A549 (cell line): ENCODE data around the gene BRF1. TPM values are rescaled to one million over a fixed set of nuclear protein-coding genes. Genes with fewer than 3 reads are reported as not detected.

Source experiments
- ATAC-seq, 2 experiments: fragments of 200-7000 bp in 1 of 2; fragments of >200 bp in 1 of 2; cut with Nextera tagmentation in 1 of 2; cut with Tn5 transposase in 1 of 2; 3 replicates each; pipeline versions ENCODE4 v1.8.0 to v1.9.1; 2018 to 2020; ENCODE audit warnings: mild to moderate bottlenecking in 1 of 2, moderate library complexity in 1 of 2
- CTCF ChIA-PET: fragments of 300-600 bp; sonication (Branson Sonifier 250); formaldehyde crosslinking; extraction: SDS; loops from one replicate; lab custom pipeline; 2021; ENCODE audit warnings: antibody characterized with exemption, inconsistent platforms; lab: Yijun Ruan, JAX
- POLR2A ChIA-PET: fragments of 350-600 bp; formaldehyde crosslinking; extraction: SDS; loops from one replicate; lab custom pipeline; 2021; ENCODE audit warnings: antibody characterized with exemption, inconsistent platforms; lab: Yijun Ruan, JAX
- DNase-seq, 2 experiments: peaks; one replicate each; pipeline versions ENCODE4 v3.0.0 to v3.0.0-alpha.2; 2011 to 2016; ENCODE audit warnings: low read depth in 1 of 2, low spot score in 1 of 2
- FAIRE-seq: peaks from 2 replicates; lab custom pipeline; 2011; peaks lifted over from hg19 to GRCh38; lab: Jason Lieb, UNC
- H3K27ac ChIP-seq, 2 experiments: fragments of >200 bp; sonication (Bioruptor Twin); formaldehyde crosslinking; 3 replicates each; pipeline ENCODE4 v1.5.1; 2016 to 2017
- H3K4me1 ChIP-seq: fragments of >200 bp; sonication (Bioruptor Twin); formaldehyde crosslinking; 3 replicates; pipeline ENCODE4 v1.6.1; 2016
- H3K4me2 ChIP-seq: fragments of >200 bp; sonication (Bioruptor Twin); formaldehyde crosslinking; 3 replicates; pipeline ENCODE4 v1.6.1; 2016
- H3K4me3 ChIP-seq: fragments of >200 bp; sonication (Bioruptor Twin); formaldehyde crosslinking; 3 replicates; pipeline ENCODE4 v1.5.1; 2016
- H3K9me3 ChIP-seq: fragments of >200 bp; sonication (Bioruptor Twin); formaldehyde crosslinking; 3 replicates; pipeline ENCODE4 v1.6.1; 2016
- CBX2 ChIP-seq: fragments of 200-600 bp; sonication (generic); IDR thresholded peaks from 2 replicates; pipeline ENCODE4 v1.6.1; 2016; ENCODE audit warnings: low read depth, mild to moderate bottlenecking, borderline replicate concordance
- CHD2 ChIP-seq: fragments of 150-350 bp; IDR thresholded peaks from 2 replicates; pipeline ENCODE4 v1.6.1; 2014; ENCODE audit warnings: low read length; ENCODE audit not compliant: partially characterized antibody
- EHMT2 ChIP-seq: fragments of 200-600 bp; sonication (generic); IDR thresholded peaks from 2 replicates; pipeline ENCODE4 v1.6.1; 2016; ENCODE audit warnings: antibody characterized with exemption, low read depth, mild to moderate bottlenecking, moderate library complexity
- EP300 ChIP-seq, 2 experiments: fragments of >200 bp; sonication (Bioruptor Twin); formaldehyde crosslinking; IDR thresholded peaks; 2 replicates in 1 of 2; 3 replicates in 1 of 2; pipeline ENCODE4 v1.6.1; 2016 to 2017
- HOXB13 ChIP-seq: fragments of 250-450 bp; sonication (Bioruptor Pico); IDR thresholded peaks from 2 replicates; pipeline ENCODE4 v1.5.0; 2020; ENCODE audit warnings: low read depth, mild to moderate bottlenecking, moderate library complexity
- JUNB ChIP-seq: fragments of >200 bp; sonication (Bioruptor Twin); formaldehyde crosslinking; IDR thresholded peaks from 2 replicates; pipeline ENCODE4 v1.6.1; 2016
- RARB ChIP-seq: fragments of 250-450 bp; sonication (Bioruptor Pico); IDR thresholded peaks from 2 replicates; pipeline ENCODE4 v1.8.0; 2021; ENCODE audit warnings: mild to moderate bottlenecking, moderate library complexity
- RCOR1 ChIP-seq: fragments of 150-350 bp; IDR thresholded peaks from 2 replicates; pipeline ENCODE4 v1.6.1; 2014; ENCODE audit warnings: antibody characterized with exemption, low read length, low read depth
- SREBF2 ChIP-seq: fragments of 450-650 bp; IDR thresholded peaks from 2 replicates; pipeline ENCODE4 v1.6.1; 2014; ENCODE audit warnings: mild to moderate bottlenecking, moderate library complexity
- TP53 ChIP-seq: fragments of 250-450 bp; sonication (Bioruptor Pico); IDR thresholded peaks from 2 replicates; pipeline ENCODE4 v1.5.0; 2021; ENCODE audit warnings: mild to moderate bottlenecking, moderate library complexity
- ZC3H11A ChIP-seq: fragments of 450-650 bp; IDR thresholded peaks from 2 replicates; pipeline ENCODE4 v1.6.1; 2014; ENCODE audit warnings: antibody characterized with exemption, mild to moderate bottlenecking
- WGBS: methylation state at CpG from one replicate; pipeline ENCODE4 v1.1.6; 2017; ENCODE audit errors: missing lambda C conversion rate; 5-methylcytosine and 5-hydroxymethylcytosine counted together
- polyA plus RNA-seq, 4 experiments: library from polyadenylated mRNA; depleted of rRNA in 3 of 4; stranded (reverse); fragments of >200 nt; fragmentation: RNase III in 1 of 4; extraction: RNeasy Plus Mini Kit Qiagen cat#74134 plus additional on column Dnase treatment in 1 of 4; gene quantifications; 2 replicates in 3 of 4; 3 replicates in 1 of 4; pipeline ENCODE4 v1.2.3, GENCODE V29; 2011 to 2017
- TF ChIP-seq, protein P1 (sequence below): fragments of 200-600 bp; sonication (generic); IDR thresholded peaks from 2 replicates; pipeline ENCODE4 v1.6.1; 2016; ENCODE audit warnings: antibody characterized with exemption, mild to moderate bottlenecking, moderate library complexity
- TF ChIP-seq, protein P2 (sequence below): fragments of 250-450 bp; sonication (Bioruptor Pico); IDR thresholded peaks from 2 replicates; pipeline ENCODE4 v1.5.0; 2020; ENCODE audit warnings: low read depth, mild to moderate bottlenecking, moderate library complexity
- TF ChIP-seq, protein P3 (sequence below): fragments of >200 bp; sonication (Bioruptor Twin); formaldehyde crosslinking; IDR thresholded peaks from 2 replicates; pipeline ENCODE4 v1.6.1; 2016
- TF ChIP-seq, protein P4 (sequence below): fragments of >200 bp; sonication (Bioruptor Twin); formaldehyde crosslinking; IDR thresholded peaks from 3 replicates; pipeline ENCODE4 v1.6.1; 2016
- TF ChIP-seq, protein P5 (sequence below): fragments of 250-450 bp; sonication (Bioruptor Pico); IDR thresholded peaks from 2 replicates; pipeline ENCODE4 v1.5.0; 2021; ENCODE audit warnings: mild to moderate bottlenecking, moderate library complexity, borderline replicate concordance

Gene BRF1
- polyA plus RNA-seq, 2 of the 4 experiments (the other 2 are of a cell fraction): 8.5 to 25.7 TPM

DNA sequence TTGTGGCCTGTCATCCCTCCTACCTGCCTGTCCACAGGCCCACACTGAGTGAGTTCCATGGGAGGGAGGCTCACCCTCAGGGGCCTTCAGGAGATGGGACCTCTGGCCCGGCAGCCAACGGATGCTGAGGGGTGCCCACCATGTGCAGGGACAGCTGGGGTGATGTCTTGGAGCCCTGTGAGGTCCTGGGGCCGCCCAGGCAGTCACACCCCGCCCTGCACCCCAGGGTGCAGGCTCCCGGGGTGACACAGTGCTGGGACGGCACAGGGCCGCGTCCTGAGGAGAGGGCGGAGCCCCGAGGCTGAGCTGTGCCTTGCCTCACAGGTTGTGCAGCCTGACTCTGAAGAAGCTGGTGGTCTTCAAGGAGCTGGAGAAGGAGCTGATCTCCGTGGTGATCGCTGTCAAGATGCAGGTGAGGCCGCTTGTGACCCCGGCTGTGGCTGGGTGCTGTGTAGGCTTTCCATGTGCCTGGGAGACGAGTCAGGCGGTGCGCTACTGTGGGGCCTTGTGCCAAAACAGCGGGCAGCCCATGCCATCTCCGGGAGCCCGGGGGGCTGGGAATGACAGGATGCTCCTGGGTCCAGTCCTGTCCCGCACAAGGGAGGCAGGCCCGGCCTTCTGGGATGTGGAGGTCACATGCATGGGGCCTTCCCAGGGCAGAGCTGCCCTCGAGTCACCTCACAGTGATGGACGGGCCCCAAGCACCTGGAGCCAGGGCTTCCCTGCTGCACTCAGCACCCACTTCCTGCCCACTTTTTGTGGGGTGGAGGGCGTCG lies 47.6 kb upstream of the BRF1 start (continued):
- no peak for TF ChIP-seq EHMT2
- TF ChIP-seq, all 56 proteins: peak for 0

DNA sequence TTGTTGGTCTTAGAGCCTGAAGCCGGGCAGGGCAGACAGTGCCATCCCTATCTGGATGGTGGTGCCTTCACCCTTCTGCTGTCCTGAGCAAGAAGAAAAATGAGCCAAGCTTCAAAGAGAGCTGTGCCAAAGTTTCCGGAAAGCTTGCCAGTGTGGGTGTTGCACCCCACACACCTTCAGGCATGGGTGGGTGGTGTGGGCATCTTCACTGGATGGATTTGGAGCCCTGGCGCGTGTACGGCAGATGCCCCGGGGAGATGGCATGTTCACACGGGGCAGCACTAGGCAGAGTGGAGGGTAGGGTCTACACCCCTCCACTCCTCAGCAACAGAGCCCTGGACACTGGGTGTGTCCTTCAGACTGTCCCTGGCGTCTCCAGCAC lies 46.8 kb upstream of the BRF1 start:
- Histone ChIP-seq H3K27ac (no peak overlapping the region), H3K4me3 (no peak overlapping the region), H3K4me2 (no peak overlapping the region), H3K4me1 (0 out of 3 replicates have a peak, but pooled peaks cover 3% of the 10 kb centered on the region), H3K9me3 (peaks cover 6% of the 10 kb centered on the region; the same call in 1 of the 3 replicates)
- no peak for DNase-seq
- TF ChIP-seq, protein P1, sequence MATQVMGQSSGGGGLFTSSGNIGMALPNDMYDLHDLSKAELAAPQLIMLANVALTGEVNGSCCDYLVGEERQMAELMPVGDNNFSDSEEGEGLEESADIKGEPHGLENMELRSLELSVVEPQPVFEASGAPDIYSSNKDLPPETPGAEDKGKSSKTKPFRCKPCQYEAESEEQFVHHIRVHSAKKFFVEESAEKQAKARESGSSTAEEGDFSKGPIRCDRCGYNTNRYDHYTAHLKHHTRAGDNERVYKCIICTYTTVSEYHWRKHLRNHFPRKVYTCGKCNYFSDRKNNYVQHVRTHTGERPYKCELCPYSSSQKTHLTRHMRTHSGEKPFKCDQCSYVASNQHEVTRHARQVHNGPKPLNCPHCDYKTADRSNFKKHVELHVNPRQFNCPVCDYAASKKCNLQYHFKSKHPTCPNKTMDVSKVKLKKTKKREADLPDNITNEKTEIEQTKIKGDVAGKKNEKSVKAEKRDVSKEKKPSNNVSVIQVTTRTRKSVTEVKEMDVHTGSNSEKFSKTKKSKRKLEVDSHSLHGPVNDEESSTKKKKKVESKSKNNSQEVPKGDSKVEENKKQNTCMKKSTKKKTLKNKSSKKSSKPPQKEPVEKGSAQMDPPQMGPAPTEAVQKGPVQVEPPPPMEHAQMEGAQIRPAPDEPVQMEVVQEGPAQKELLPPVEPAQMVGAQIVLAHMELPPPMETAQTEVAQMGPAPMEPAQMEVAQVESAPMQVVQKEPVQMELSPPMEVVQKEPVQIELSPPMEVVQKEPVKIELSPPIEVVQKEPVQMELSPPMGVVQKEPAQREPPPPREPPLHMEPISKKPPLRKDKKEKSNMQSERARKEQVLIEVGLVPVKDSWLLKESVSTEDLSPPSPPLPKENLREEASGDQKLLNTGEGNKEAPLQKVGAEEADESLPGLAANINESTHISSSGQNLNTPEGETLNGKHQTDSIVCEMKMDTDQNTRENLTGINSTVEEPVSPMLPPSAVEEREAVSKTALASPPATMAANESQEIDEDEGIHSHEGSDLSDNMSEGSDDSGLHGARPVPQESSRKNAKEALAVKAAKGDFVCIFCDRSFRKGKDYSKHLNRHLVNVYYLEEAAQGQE: no peak
- TF ChIP-seq EP300 (IDR thresholded peaks at IDR 0.05) (no peak), ZC3H11A (no peak), TP53 (CRISPR knock-in tag) (no peak), RARB (CRISPR knock-in tag) (no peak), HOXB13 (no peak), SREBF2 (no peak), CBX2 (no peak), JUNB (no peak), CHD2 (no peak), RCOR1 (no peak)
- TF ChIP-seq, protein P2, sequence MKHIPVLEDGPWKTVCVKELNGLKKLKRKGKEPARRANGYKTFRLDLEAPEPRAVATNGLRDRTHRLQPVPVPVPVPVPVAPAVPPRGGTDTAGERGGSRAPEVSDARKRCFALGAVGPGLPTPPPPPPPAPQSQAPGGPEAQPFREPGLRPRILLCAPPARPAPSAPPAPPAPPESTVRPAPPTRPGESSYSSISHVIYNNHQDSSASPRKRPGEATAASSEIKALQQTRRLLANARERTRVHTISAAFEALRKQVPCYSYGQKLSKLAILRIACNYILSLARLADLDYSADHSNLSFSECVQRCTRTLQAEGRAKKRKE: no peak
- TF ChIP-seq, protein P3, sequence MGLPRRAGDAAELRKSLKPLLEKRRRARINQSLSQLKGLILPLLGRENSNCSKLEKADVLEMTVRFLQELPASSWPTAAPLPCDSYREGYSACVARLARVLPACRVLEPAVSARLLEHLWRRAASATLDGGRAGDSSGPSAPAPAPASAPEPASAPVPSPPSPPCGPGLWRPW: no peak
- TF ChIP-seq, protein P4, sequence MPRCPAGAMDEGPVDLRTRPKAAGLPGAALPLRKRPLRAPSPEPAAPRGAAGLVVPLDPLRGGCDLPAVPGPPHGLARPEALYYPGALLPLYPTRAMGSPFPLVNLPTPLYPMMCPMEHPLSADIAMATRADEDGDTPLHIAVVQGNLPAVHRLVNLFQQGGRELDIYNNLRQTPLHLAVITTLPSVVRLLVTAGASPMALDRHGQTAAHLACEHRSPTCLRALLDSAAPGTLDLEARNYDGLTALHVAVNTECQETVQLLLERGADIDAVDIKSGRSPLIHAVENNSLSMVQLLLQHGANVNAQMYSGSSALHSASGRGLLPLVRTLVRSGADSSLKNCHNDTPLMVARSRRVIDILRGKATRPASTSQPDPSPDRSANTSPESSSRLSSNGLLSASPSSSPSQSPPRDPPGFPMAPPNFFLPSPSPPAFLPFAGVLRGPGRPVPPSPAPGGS: no peak
- TF ChIP-seq, protein P5, sequence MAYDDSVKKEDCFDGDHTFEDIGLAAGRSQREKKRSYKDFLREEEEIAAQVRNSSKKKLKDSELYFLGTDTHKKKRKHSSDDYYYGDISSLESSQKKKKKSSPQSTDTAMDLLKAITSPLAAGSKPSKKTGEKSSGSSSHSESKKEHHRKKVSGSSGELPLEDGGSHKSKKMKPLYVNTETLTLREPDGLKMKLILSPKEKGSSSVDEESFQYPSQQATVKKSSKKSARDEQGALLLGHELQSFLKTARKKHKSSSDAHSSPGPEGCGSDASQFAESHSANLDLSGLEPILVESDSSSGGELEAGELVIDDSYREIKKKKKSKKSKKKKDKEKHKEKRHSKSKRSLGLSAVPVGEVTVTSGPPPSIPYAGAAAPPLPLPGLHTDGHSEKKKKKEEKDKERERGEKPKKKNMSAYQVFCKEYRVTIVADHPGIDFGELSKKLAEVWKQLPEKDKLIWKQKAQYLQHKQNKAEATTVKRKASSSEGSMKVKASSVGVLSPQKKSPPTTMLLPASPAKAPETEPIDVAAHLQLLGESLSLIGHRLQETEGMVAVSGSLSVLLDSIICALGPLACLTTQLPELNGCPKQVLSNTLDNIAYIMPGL (CRISPR knock-in tag): no peak
- WGBS: 85% methylated on average over 8 of the region's 8 CpGs
- no peak for FAIRE-seq
- ATAC-seq: no peak; a peak in 1 of 6 replicates
- CTCF ChIA-PET: interaction anchor here (0.7 kb wide), 1 partner anchor 29 kb away, joined by 3 read pairs; no protein-coding TSS in a partner anchor
- POLR2A ChIA-PET: interaction anchor here (0.6 kb wide), 1 partner anchor 651 kb away, joined by 3 read pairs; no protein-coding TSS in a partner anchor
